ENCODE results near the gene CD209.

Gene CD209

DNA sequence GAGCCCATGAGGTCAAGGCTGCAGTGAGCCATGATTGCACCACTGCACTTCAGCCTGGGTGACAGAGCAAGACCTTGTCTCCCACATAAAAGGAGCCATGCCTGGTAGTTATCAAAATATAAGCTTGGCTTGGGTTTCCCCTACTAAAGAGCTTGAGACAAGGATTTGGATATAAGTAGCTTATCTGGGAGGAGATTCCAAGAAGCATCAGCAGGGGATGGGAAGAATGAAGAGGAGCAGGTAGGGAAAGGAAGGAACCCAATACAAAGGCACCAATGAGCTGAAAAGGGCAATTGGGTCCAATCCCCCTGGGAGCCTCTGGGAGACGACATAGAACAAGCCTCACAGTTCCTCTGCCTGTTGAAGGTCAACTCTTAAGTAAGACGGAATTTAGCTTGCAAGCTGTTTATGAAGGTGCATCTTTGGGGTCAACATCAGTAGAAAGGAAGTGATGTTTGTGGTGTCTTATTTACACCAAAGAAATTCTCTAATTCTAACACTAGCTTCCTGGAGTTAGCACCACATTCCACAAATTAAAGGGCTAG lies 8.1 kb downstream of the CD209 start:
- TF ChIP-seq CTCF (IDR thresholded peaks at IDR 0.05; ENCODE audit: control insufficient read depth, extremely low read depth, insufficient read depth): no peak
- DNase-seq (ENCODE audit: low read depth): no peak
- H3K4me3 ChIP-seq (ENCODE audit: low read depth, low read length): no peak overlapping the region

DNA sequence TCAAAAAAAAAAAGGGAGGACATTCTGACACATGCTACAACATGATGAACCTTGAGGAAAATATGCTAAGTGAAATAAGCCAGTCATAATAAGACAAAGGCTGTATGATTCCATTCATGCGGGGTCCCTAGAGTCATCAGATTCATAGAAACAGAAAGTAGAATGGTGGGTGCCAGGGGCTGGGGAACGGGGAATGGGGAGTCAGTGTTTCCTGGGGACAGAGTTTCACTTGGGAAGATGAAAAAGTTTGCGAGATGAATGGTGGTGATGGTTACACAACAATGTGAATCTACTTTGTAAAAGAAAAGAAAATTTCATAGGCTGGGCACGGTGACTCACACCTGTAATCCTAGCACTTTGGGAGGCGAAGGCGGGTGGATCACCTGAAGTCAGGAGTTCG lies 9.3 kb downstream of the CD209 start:
- no peak for TF ChIP-seq CTCF (IDR thresholded peaks at IDR 0.05; ENCODE audit: control insufficient read depth, extremely low read depth, insufficient read depth)
- no peak for DNase-seq (ENCODE audit: low read depth)
- no peak overlapping the region for H3K4me3 ChIP-seq (ENCODE audit: low read depth, low read length)

- DNase-seq (ENCODE audit: low read depth): no peak
- no peak overlapping the region for H3K4me3 ChIP-seq (ENCODE audit: low read depth, low read length)
- TF ChIP-seq CTCF (IDR thresholded peaks at IDR 0.05; ENCODE audit: control insufficient read depth, extremely low read depth, insufficient read depth): no peak
These were observed 10.1 kb downstream of the CD209 start for GRCh38 chr19:7737215-7737614.

DNA sequence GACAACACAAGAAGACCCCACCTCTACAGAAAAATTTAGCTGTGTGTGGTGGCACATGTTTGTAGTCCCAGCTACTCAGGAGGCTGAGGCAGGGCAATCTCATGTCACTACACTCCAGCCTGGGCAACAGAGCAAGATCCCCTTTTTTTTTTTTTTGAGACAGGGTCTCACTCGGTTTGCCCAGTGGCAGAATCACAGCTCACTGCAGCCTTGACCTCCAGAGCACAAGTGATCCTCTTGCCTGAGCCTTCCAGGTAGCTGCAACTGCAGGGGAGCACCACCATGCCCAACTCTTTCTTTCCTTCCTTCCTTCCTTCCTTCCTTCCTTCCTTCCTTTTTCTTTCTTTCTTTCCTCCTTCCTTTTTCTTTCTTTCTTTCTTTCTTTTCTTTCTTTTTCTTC lies 11.2 kb downstream of the CD209 start:
- H3K4me3 ChIP-seq (ENCODE audit: low read depth, low read length): no peak overlapping the region
- no peak for DNase-seq (ENCODE audit: low read depth)
- no peak for TF ChIP-seq CTCF (IDR thresholded peaks at IDR 0.05; ENCODE audit: control insufficient read depth, extremely low read depth, insufficient read depth)

GRCh38 chr19:7734220-7735203 lies 12.8 kb downstream of the CD209 start:
- no peak overlapping the region for H3K4me3 ChIP-seq (ENCODE audit: low read depth, low read length)
- no peak for TF ChIP-seq CTCF (IDR thresholded peaks at IDR 0.05; ENCODE audit: control insufficient read depth, extremely low read depth, insufficient read depth)
- no peak for DNase-seq (ENCODE audit: low read depth)

DNA sequence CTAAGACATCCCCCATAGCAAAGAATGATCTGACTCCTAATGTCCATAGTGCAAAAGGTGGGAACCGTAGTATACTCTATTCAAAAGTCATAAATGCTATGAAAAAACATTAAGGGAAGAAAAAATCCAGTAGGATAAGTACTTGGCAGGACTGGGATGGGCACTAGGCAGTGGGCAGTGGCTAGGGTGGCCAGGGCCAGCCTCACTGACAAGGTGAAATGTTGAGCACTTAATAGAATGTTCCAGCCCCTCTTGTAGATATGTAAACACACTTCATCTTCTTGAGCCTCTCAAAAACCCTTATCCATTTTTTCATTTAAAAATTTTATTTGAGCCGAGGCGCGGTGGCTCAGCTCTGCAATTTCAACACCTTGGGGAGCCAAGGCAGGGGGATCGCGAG lies 14.0 kb downstream of the CD209 start:
- H3K4me3 ChIP-seq (ENCODE audit: low read depth, low read length): no peak overlapping the region
- no peak for TF ChIP-seq CTCF (IDR thresholded peaks at IDR 0.05; ENCODE audit: control insufficient read depth, extremely low read depth, insufficient read depth)
- no peak for DNase-seq (ENCODE audit: low read depth)
